Activated CD4-positive, alpha-beta T cell treated with anti-CD3 and anti-CD28 coated beads for 24 hours (primary cell): ENCODE data around the gene RAB3D.
A peak's percentile ranks its signal among the peaks of the same experiment; 100 is the strongest.
"Not testable (repeated sequence)": the region's sequence is repeated elsewhere in the genome, so short reads cannot be mapped to it uniquely, and the experiment has no call there.

Experiments used
- DNase-seq, 2 donors: peaks; one replicate each; pipeline ENCODE4 v3.0.0-alpha.2; 2020; ENCODE audit warnings: low read depth in 2 of 2

Gene RAB3D

DNA sequence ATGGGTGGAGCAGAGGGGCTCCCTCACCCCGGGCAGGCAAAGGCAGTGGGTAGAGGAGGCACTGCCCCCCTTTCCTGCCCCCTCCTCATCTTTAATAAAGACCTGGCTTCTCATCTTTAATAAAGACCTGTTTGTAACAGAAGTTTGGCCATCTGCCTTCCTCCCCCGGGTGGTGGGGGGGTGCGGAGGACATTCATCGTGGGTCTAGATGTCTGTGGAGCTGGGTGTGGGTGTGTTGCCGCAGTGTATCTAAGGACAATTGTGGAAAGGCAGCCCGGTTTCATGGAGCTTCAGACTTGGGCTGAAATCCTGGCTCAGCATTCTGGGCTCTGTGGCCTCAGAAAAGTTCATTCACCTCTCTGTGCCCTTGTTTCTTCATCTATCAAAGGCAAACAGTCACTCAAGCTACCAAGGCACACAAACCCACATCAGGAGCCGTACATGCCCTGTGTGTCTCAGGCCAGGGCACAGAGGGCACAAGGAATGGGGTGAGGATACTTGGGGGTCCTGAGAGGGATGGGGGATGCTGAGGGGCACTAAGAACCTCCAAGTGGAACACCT is 26.2 kb upstream of the RAB3D start:
- no peak for DNase-seq

DNA sequence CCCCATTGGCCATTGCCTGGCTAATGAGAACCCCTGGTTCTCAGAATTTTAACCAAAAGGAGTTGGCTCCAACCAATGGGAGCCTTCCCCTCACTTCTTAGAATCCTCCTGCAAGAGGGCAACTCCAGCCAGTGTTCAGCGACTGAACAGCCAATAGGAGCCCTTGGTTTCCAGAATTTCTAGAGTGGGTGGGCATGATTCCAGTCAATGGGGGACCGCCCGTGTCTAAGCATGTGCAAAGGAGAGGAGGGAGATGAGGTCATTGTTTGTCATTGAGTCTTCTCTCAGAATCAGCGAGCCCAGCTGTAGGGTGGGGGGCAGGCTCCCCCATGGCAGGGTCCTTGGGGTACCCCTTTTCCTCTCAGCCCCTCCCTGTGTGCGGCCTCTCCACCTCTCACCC is 25.5 kb upstream of the RAB3D start:
- DNase-seq: no peak

DNA sequence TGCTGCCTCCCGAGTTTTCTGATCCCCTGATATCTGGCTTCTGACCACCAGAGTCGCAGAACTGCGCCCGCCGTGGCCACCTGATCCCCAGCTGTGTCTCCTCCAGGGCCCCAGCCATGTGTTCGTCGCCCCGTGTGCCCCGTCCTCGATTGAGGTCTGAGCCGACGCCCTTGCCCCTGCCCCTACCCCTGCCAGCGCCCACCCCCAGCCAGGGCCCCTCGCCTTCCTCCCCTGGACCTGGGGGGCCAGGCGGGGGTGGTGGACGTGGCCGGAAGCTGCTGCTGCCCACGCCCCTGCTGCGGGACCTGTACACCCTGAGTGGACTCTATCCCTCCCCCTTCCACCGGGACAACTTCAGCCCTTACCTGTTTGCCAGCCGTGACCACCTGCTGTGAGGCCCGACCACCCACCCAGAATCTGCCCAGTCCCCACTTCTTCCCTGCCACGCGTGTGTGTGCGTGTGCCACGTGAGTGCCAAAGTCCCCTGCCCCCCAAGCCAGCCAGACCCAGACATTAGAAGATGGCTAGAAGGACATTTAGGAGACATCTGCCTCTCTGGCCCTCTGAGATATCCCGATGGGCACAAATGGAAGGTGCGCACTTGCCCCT is 24.9 kb upstream of the RAB3D start:
- DNase-seq: no peak

DNA sequence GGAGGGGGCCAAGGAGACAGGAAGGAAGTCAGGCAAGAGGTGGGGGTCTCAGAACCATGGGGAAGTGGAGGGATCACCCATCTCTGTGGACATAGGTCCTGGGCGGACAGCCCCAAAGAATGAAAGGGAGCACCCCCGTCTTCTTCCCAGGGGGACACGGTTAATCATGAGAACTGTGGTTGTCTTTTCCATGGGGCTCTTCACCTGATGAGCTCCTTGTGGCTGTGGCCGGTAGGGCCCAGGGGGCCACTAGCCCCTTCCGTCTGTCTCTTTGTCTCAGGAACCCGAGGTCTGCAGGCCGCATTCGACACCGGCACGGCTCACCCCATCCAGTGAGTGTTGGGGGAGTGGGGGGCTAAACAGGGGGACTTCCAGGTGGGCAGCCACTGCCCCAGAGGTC is 24.4 kb upstream of the RAB3D start:
- DNase-seq: no peak

DNA sequence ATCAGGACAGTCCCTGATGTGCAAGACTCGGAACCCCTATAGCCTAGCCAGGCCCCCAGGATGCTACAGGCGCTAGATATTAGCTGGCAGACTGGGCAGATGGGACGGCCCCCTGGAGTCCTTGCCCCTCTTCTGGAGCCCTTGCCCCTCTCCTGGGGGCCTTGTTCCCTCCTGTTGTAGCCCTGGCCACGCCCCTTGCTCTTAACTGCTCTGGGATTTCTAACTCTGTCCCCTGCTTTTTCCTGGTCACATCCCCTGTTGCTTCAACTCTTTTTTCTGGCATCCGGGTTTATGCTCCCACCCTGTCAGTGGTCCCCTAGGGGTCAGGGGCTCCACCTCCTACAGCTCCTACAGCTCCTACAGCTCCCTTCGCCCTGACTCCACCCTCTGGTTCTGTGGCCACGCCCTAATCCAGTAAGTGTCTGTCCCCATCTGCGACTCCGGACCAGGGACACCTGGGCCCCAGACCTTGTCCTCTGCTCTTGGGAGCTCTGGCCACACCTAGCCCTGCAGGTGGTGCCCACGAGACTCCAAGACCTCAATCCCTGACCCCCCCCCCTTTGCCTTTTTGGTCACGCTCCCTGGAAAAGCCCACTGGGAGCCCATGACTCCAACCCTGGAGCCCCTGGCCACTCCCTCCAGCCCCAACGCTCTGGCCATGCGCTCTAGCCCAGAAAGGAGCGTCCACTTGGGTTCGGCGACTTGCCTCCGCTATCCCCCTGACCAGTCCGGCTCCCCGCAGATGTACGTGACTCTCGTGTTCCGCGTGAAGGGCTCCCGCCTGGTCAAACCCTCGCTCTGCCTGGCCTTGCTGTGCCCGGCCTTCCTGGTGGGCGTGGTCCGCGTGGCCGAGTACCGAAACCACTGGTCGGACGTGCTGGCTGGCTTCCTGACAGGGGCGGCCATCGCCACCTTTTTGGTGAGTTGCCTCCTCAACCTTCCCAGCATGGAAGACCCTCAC is 22.6 kb upstream of the RAB3D start:
- DNase-seq: no peak

DNA sequence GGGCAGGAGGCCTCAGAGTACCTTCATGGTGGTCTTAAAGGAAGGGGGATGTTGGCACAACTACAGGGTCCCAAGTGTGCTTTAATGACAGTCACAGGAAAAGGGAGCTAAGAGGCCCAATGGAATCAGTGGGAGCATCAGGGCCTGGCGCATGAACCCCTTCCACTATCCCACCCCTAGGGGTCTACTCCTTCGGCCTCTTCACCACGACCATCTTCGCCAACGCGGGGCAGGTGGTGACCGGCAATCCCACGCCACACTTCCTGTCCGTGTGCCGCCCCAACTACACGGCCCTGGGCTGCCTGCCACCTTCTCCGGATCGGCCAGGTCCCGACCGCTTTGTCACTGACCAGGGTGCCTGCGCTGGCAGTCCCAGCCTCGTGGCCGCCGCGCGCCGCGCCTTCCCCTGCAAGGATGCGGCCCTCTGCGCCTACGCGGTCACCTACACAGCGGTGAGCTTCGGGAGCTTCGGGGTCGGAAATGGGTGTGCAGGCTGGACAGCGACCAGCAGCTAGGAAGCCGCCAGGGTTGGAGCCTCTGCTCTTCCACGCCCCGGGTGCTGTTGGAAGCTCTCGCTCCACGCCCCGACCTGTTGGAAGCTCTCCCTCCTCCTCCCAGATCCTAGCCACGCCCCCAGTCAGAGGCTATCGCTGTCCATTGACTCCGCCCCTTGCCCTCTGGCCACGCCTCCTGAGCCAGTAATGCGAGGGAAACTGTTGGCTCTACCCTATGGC is 21.7 kb upstream of the RAB3D start:
- DNase-seq: no peak

DNA sequence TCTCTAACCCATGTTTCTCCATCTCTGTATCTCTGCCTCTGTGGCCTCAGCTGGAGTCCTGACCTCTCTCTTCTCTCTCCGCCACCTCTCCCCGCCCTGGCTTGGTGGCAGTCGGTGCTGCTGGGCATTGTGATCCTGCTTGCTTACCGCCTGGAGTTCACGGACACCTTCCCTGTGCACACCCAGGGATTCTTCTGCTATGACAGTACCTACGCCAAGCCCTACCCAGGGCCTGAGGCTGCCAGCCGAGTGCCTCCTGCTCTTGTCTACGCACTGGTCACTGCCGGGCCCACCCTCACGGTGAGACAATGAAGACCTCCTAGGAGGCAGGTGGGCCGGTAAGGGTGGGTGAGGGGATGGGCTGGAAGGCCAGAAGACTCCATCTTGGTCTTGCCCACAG is 20.0 kb upstream of the RAB3D start:
- DNase-seq: no peak

DNA sequence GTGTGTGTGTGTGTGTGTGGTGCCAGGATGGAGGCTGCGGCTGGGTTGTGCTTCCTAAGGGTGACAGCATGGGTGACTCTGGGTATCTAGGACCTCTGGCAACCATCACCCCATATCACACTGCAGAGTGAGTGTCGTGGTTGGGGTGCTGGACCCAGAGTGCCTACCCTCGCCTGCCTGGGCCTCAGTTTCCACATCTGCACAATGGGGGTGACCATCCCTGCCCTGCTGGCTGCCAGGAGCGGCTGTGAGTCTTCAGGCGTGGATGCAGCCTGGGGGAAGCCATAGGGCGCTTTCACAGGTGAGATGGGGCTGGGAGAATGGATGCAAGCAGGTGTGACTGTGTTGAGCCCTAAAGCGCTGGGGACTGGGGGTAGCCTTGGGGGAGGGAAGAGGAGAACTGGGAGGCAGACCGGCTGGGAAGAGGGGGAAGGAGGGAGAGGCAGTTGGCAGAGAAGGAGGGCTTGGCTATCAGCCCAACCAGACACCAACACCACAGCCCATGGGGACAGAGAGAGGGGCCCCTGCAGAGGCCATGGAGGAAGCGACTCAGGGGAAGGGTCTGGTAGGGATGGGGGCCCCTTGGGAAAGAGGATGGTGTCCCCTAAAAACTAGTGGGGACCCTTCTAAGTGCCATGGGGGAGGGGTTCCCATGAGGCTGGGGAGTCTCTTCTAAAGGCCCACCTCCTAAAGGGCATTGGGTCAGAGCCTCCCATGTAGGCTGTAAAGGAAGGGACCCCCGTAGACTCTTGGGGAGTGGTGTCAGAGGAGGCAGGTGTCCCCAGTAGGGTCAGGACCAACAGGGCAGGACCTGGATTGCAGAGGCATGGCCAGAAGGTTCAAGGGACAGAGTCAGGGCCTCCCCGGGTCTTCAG is 17.5 kb upstream of the RAB3D start:
- no peak for DNase-seq

DNA sequence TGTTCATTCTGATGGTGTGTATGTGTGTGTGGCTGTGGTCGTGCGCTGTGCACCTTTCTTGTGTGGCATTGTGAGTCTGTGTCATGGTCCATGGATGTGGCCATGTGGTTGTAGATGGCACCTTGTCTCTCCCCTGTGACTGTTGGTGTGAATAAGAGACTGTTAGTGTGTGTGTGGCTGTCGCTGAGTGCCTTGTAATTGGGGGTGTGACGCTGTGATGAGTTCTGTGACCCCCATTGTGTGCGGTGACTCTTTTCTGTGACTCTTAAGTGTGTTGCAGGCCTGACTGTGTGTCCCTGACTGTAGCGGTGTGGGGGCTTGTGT is 16.6 kb upstream of the RAB3D start:
- no peak for DNase-seq

DNA sequence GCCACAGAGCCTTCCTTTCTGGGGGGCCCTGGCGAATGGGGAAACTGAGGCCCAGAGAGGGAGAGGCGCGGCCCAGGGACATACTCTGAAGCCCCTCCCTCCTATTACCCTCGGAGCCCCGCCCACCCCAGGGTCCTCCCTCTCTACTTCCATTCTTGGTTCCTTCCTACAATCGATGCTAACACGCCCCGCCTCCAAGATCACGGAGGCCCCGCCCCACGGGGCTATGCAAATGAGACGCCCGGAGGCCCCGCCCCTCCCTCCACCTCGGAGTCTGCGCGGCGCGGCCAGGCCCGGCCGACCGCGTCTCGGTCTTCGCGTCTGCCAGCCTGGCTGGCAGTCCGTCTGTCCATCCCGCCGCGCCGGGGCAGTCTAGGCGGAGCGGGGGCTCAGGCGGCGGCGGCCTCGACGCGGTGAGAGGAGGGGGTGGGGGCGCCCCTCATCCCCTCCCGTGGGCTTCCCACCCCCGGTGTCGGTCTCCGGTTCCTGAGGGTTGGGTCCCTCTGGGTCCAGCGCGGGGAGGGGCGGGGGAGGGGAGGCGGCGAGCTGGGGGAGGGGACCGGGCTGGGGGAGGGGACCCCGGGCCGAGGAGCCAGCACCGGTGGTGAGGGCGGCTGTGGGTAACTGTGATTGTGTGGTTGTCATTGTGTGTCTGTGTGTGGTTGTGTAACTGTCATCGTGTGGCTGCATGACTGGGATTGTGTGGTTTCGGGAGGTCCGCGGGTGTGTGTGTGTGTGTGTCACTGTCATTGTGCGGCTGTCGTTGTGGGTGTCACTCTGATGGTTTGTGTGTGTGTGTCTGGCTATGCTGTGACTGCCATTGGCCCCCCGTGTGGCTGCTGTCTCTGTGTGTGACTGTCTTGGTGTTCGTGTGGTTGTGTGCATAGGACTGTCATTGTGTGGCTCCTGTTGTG is 16.0 kb upstream of the RAB3D start, which contains the start of gene PLPPR2:
TSS of gene PLPPR2 (plus strand) at position 273 of the 914 bp plus-strand sequence. CDS start 2,242 bp downstream, outside the sequence.
- peak; percentile 75 to 85 for DNase-seq

DNA sequence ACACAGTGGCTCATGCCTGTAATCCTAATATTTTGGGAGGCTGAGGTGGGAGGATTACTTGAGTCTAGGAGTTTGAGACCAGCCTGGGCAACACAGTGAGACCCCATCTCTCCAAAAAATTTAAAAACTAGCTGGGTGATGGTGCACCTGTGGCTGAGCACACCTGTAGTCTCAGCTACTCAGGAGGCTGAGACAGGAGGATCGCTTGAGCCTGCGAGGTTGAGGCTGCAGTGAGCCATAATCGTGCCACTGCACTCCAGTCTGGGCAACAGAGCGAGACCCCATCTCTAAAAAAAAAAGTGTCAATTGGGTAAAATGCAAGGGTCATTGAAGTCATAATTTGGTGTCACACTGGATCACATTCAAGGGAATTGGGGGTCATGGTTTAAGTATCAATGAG is 14.6 kb upstream of the RAB3D start:
- DNase-seq: not testable (repeated sequence)

DNA sequence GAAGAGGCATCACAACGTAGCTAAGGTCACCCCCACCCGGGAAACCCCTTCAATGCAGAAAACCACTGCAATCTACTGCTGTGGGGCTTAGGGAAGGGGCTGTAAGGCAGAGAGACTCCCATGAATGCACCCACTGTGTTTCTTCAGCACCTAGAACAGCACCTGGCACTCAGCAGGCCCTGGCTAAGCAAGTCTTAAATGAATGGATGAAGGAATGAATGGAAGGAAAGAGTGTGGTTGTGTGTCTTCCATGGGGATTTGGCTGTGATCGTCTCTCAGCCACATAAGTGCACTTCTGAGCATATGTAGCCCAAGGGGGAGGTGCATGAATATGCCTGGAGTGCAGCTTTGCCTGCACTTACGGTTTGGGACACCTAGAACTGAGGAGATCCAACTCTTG is 9.7 kb upstream of the RAB3D start:
- no peak for DNase-seq

DNA sequence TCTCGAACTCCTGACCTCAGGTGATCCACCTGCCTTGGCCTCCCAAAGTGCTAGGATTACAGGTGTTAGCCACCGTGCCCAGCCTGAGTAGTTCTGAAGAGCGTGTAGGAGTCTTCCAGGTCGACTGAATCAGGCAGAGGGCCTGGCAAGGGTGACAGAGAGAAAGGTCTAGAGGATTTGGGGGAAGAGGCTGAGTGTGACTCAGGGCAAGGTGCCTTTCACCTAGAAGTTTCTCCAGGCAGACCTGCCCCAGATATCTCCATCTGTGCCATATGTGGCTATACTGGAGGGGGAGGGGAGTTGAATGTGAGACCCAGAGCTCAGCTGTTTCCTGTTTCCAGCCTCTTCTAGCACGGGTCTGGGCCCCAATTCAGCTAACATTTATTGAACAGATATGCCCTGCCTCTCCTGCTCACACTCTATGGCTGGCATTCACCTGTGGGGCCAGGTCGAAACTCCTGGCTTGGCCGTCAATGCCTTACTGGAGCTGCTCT is 8.1 kb upstream of the RAB3D start:
- DNase-seq: no peak

DNA sequence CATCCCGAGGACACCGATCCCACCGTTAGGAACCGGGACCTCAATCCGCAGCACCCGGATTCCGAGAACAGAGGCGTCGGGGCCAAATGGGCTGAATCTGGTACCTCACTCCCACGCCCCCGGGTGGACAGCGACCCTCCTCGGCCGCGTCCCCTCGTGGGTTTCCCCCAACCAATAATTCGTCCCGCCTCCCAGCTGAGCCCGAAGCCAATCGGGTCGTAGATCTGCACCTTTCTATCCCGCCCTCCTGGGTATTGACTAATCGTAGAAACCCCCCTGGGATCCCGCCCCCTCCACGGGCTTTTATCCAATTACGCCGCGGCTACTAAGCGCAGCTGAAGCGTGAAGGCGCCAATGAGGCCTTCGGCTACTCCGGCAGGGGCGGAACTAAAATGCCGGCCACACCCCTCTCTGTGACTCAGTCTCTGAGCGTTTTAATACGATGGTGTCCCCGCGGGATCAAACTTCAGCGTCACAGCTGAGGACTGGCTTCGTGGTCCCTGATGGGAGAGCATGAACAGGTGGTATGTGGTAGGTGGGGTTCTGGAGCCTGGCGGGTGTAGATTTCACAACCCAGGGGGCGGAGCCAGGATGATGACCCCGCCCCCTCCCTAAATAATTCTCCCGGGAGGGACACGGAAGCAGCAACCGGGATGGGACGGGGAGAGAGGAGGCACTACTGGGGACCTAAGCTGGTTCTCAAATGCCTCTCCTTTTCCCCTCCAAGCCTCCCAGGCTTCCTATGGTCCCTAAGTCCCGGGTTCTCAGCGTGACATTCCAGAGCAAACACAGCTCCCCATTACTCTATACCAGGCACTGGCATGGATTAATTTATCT is 6.9 kb upstream of the RAB3D start, which contains the start of the genes CCDC159 and TMEM205:
TSS of gene CCDC159 (plus strand) at position 416 of the 837 bp plus-strand sequence. CDS start at position 504, 88 bp downstream.
TSS of gene TMEM205 (minus strand) at position 165 of the 837 bp plus-strand sequence. CDS start 649 bp downstream, outside the sequence.
- DNase-seq: peak; percentile 97 to 98

DNA sequence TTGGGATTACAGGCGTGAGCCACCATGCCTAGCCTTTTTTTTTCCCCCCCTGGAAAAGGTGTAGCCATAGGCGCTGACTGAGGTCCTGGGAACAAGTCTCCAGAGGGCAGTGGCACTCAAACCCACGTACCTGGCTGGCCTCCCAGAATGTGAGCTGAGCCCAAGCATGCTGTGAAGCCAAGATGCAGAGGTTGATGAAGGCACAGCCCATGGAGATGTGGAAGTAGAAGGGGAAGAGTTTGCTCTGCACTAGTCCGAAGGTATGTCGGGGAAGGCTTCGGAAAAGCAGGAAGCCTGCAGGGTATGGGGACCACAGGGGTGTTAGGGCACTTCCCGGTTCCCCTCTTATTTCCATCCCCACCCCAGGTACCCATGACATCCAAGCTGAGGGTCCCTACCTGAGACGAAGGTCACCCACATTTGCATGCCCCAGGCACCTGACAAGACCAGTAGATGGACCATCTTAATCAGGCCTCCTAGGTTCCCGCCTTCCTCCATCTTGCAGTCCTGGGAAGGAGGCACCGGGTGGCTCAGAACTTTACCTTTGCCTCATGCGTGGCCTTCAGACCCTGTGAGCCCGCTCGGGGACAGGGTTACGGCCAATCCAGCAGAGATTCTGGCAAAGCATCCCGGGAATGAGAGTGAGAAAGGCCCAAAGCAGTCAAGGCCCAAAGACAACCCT is 5.8 kb upstream of the RAB3D start:
- DNase-seq: no peak

DNA sequence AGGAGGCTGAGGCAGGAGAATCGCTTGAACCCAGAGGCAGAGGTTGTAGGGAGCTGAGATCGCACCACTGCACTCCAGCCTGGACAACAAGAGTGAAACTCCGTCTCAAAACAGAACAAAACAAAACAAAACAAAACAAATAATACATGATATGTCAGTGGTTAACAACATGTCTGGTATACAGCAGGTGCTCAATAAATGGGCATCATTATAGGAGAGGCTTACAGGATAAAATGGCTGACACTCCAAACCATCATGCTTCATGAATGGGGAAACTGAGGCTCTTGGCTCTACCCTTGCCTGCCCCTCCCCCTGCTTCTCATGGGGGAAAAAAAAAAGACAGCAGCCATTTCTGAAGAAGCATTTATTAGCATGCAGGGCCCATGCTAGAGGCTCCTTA is 3.0 kb upstream of the RAB3D start:
- no peak for DNase-seq

DNA sequence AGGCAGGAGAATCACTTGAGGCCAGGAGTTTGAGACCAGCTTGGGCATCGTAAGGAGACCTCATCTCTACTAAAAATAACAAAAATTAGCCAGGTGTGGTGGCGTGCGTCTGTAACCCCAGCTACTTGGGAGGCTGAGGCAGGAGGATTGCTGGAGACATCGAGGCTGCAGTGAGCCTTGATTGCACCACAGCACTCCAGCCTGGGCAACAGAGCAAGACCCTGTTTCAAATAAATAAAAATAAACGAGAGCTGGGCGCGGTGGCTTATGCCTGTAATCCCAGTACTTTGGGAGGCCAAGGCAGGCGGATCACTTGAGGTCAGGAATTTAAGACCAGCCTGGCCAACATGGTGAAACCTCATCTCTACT is 626 bp upstream of the RAB3D start:
- not testable (repeated sequence) for DNase-seq

DNA sequence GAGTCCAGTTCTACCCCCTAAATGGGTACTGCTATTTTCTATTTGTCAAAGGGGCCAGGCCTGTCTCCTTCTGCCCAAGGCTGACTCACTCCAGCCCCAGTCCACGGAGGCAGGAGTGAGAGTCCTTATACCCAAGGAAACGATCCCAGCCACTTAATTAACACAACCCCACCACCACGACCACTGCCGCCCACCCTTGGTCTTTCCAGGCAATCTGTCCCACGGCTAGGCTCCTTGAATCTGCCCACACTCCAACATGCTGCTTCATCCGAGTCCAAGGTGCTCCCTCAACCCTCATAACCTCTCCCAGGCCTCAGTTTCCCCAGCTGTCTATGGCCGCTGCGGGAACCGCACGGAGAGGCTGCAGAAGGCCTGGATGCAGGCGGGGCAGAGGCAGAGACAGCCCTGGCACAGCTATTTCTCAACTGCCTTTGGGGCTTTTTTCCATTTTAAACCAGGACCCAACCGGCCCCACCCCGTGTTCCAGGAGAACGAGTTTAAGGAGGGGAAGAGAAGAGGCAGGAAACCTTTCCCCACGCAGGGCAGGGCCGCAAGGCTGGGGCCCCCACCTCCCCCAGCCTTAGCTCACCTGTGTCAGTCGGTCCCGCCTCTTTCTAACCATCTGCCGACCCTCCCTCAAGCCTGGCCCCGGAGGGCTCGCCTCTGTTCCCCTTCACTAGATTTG is 746 bp downstream of the RAB3D start:
- DNase-seq: no peak
